HUES48 (cell line): ENCODE measurements around the gene CUBN.
A peak's percentile ranks its signal among the peaks of the same experiment; 100 is the strongest.

ENCODE experiments used
- H3K27ac ChIP-seq: one replicate; pipeline ENCODE4 v1.7.0; 2013; ENCODE audit warnings: low read depth, low read length, inconsistent platforms
- H3K27me3 ChIP-seq: 2 replicates; pipeline ENCODE4 v1.6.1; 2013; ENCODE audit warnings: mild to moderate bottlenecking, low read length; ENCODE audit not compliant: control insufficient read depth, insufficient read depth
- H3K36me3 ChIP-seq: 2 replicates; pipeline ENCODE4 v1.6.1; 2013; ENCODE audit warnings: low read length; ENCODE audit not compliant: control insufficient read depth, insufficient read depth
- H3K4me1 ChIP-seq: 2 replicates; pipeline ENCODE4 v1.6.1; 2013; ENCODE audit warnings: mild to moderate bottlenecking, low read length; ENCODE audit not compliant: control insufficient read depth, insufficient read depth
- H3K4me3 ChIP-seq: 2 replicates; pipeline ENCODE4 v1.5.1; 2013; ENCODE audit warnings: mild to moderate bottlenecking, low read depth, low read length
- H3K9ac ChIP-seq: 2 replicates; pipeline ENCODE4 v1.6.1; 2013; ENCODE audit warnings: mild to moderate bottlenecking, low read depth, low read length, moderate library complexity
- H3K9me3 ChIP-seq: 2 replicates; pipeline ENCODE4 v1.6.1; 2013; ENCODE audit warnings: low read length; ENCODE audit not compliant: control insufficient read depth, insufficient read depth

The CUBN gene

GRCh38 chr10:17067376-17068264, 62.0 kb downstream of the CUBN start:
- H3K27me3 ChIP-seq = no peaks in the 10 kb centered on the region
- H3K4me1 ChIP-seq = peaks cover 16% of the 10 kb centered on the region
- no peaks in the 10 kb centered on the region for H3K36me3 ChIP-seq
- H3K27ac ChIP-seq = no peak overlapping the region
- no peak overlapping the region for H3K4me3 ChIP-seq
- no peaks in the 10 kb centered on the region for H3K9me3 ChIP-seq
- H3K9ac ChIP-seq = no peak overlapping the region

- Histone ChIP-seq H3K36me3 (no peaks in the 10 kb centered on the region), H3K9me3 (no peaks in the 10 kb centered on the region), H3K27me3 (no peaks in the 10 kb centered on the region), H3K4me1 (peaks cover 20% of the 10 kb centered on the region), H3K27ac (no peak overlapping the region), H3K9ac (no peak overlapping the region), H3K4me3 (no peak overlapping the region)
Observed at GRCh38 chr10:17066807-17067206, 62.8 kb downstream of the CUBN start.

GRCh38 chr10:17066000-17066399, 63.6 kb downstream of the CUBN start:
- H3K27ac ChIP-seq = no peak overlapping the region
- H3K36me3 ChIP-seq = no peaks in the 10 kb centered on the region
- H3K4me3 ChIP-seq = no peak overlapping the region
- no peaks in the 10 kb centered on the region for H3K27me3 ChIP-seq
- peaks cover 20% of the 10 kb centered on the region for H3K4me1 ChIP-seq
- H3K9ac ChIP-seq = no peak overlapping the region
- H3K9me3 ChIP-seq = no peaks in the 10 kb centered on the region

- Histone ChIP-seq H3K27me3 (no peaks in the 10 kb centered on the region), H3K9ac (no peak overlapping the region), H3K4me3 (no peak overlapping the region), H3K27ac (no peak overlapping the region), H3K9me3 (no peaks in the 10 kb centered on the region), H3K36me3 (no peaks in the 10 kb centered on the region), H3K4me1 (peaks cover 20% of the 10 kb centered on the region)
Observed at GRCh38 chr10:17065273-17065672, 64.3 kb downstream of the CUBN start.

GRCh38 chr10:17064435-17064834, 65.2 kb downstream of the CUBN start:
- Histone ChIP-seq H3K27me3 (no peaks in the 10 kb centered on the region), H3K4me3 (no peak overlapping the region), H3K4me1 (peaks cover 20% of the 10 kb centered on the region), H3K36me3 (no peaks in the 10 kb centered on the region), H3K27ac (no peak overlapping the region), H3K9ac (no peak overlapping the region), H3K9me3 (no peaks in the 10 kb centered on the region)

GRCh38 chr10:17062955-17063484, 66.6 kb downstream of the CUBN start:
- Histone ChIP-seq H3K27ac (peak overlapping the region; percentile 69), H3K4me1 (peaks cover 20% of the 10 kb centered on the region), H3K27me3 (no peaks in the 10 kb centered on the region), H3K4me3 (no peak overlapping the region), H3K9ac (peak overlapping the region; percentile 19; the same call in 1 of the 2 replicates), H3K9me3 (no peaks in the 10 kb centered on the region), H3K36me3 (no peaks in the 10 kb centered on the region)

- H3K4me1 ChIP-seq = peaks cover 20% of the 10 kb centered on the region
- H3K4me3 ChIP-seq = no peak overlapping the region
- no peaks in the 10 kb centered on the region for H3K9me3 ChIP-seq
- peak overlapping the region; percentile 69 for H3K27ac ChIP-seq
- no peaks in the 10 kb centered on the region for H3K27me3 ChIP-seq
- peak overlapping the region; percentile 19; the same call in 1 of the 2 replicates for H3K9ac ChIP-seq
- H3K36me3 ChIP-seq = no peaks in the 10 kb centered on the region
Observed at GRCh38 chr10:17062493-17062892, 67.1 kb downstream of the CUBN start.

GRCh38 chr10:17062009-17062408, 67.6 kb downstream of the CUBN start:
- H3K4me3 ChIP-seq = no peak overlapping the region
- no peaks in the 10 kb centered on the region for H3K36me3 ChIP-seq
- peak overlapping the region; percentile 69 for H3K27ac ChIP-seq
- peaks cover 20% of the 10 kb centered on the region for H3K4me1 ChIP-seq
- H3K9ac ChIP-seq = no peak overlapping the region; the same call in 1 of the 2 replicates
- no peaks in the 10 kb centered on the region for H3K9me3 ChIP-seq
- H3K27me3 ChIP-seq = no peaks in the 10 kb centered on the region

- no peak overlapping the region for H3K4me3 ChIP-seq
- peaks cover 20% of the 10 kb centered on the region for H3K4me1 ChIP-seq
- H3K27me3 ChIP-seq = no peaks in the 10 kb centered on the region
- no peaks in the 10 kb centered on the region for H3K9me3 ChIP-seq
- no peak overlapping the region for H3K27ac ChIP-seq
- H3K36me3 ChIP-seq = no peaks in the 10 kb centered on the region
- H3K9ac ChIP-seq = no peak overlapping the region
Observed at GRCh38 chr10:17061418-17061817, 68.2 kb downstream of the CUBN start.

- Histone ChIP-seq H3K9ac (no peak overlapping the region), H3K4me3 (no peak overlapping the region), H3K27ac (no peak overlapping the region), H3K36me3 (no peaks in the 10 kb centered on the region), H3K27me3 (no peaks in the 10 kb centered on the region), H3K9me3 (no peaks in the 10 kb centered on the region), H3K4me1 (peaks cover 19% of the 10 kb centered on the region)
Observed at GRCh38 chr10:17060289-17060688, 69.3 kb downstream of the CUBN start.

GRCh38 chr10:17059197-17059688, 70.4 kb downstream of the CUBN start:
- H3K36me3 ChIP-seq = no peaks in the 10 kb centered on the region
- H3K4me3 ChIP-seq = no peak overlapping the region
- no peak overlapping the region for H3K27ac ChIP-seq
- no peaks in the 10 kb centered on the region for H3K9me3 ChIP-seq
- peaks cover 10% of the 10 kb centered on the region for H3K4me1 ChIP-seq
- no peak overlapping the region for H3K9ac ChIP-seq
- no peaks in the 10 kb centered on the region for H3K27me3 ChIP-seq
